ENCODE data around the gene DMBX1. TPM values are rescaled to one million over a fixed set of nuclear protein-coding genes. Genes with fewer than 3 reads are reported as not detected.

The DMBX1 gene
- total and polyA plus RNA-seq, 2 of the 4 experiments (the other 2 are of a cell fraction), result not detected

GRCh38 chr1:46515576-46515975 lies 25.9 kb downstream of the DMBX1 start:
- Histone ChIP-seq H2BK15ac (ENCODE audit: low read depth, low read length) (no peak overlapping the region), H4K20me1 (ENCODE audit: insufficient read depth, low read length) (0 out of 2 replicates have a peak, but pooled peaks cover under 1% of the 10 kb centered on the region), H3K9ac (ENCODE audit: low read depth, low read length) (no peak overlapping the region), H3K4me2 (ENCODE audit: low read depth, low read length) (no peak overlapping the region), H3K27ac (ENCODE audit: insufficient read depth, low read length) (no peak overlapping the region), H2BK20ac (ENCODE audit: low read depth, low read length) (no peak overlapping the region), H3K56ac (ENCODE audit: extremely low read depth, insufficient read depth, low read length) (no peak overlapping the region), H3K14ac (replicated peaks; ENCODE audit: low read depth, low read length) (no peak overlapping the region), H3K23ac (ENCODE audit: low read depth, low read length) (no peak overlapping the region), H4K8ac (ENCODE audit: low read depth in 2 of 2, low read length in 2 of 2) (no peak overlapping the region), H3K4me1 (ENCODE audit: control insufficient read depth, insufficient read depth, low read length) (peaks cover 7% of the 10 kb centered on the region), H4K5ac (ENCODE audit: low read depth, low read length) (no peak overlapping the region), H3K79me1 (ENCODE audit: low read depth in 1 of 2, low read length in 2 of 2) (no peaks in the 10 kb centered on the region), H3K9me3 (ENCODE audit: control insufficient read depth, insufficient read depth, low read length) (no peaks in the 10 kb centered on the region), H2AK5ac (ENCODE audit: low read depth, low read length) (no peak overlapping the region), H3K4me3 (ENCODE audit: insufficient read depth, low read depth, low read length) (no peak overlapping the region), H2AK9ac (replicated peaks; ENCODE audit: low read depth, low read length, poor library complexity) (no peak overlapping the region), H3K9me1 (ENCODE audit: insufficient read depth, low read length) (no peaks in the 10 kb centered on the region), H2AFZ (replicated peaks; ENCODE audit: low read length, poor library complexity) (no peak overlapping the region), H3K18ac (ENCODE audit: low read depth, low read length) (no peak overlapping the region), H3K36me3 (ENCODE audit: control insufficient read depth, insufficient read depth, low read length) (no peaks in the 10 kb centered on the region), H4K91ac (ENCODE audit: insufficient read depth, low read depth, low read length) (no peak overlapping the region), H3K4ac (ENCODE audit: low read depth, low read length) (no peak overlapping the region), H2BK5ac (ENCODE audit: low read depth, low read length, poor library complexity, severe bottlenecking) (no peak overlapping the region), H2BK120ac (ENCODE audit: low read depth, low read length) (no peak overlapping the region), H3K27me3 (ENCODE audit: control insufficient read depth, insufficient read depth, low read length) (peaks cover 60% of the 10 kb centered on the region)
- 84% methylated on average over 6 of the region's 6 CpGs; no CpG with 5 or more reads in 1 of the 2 experiments for WGBS, 2 experiments (ENCODE audit: extremely low coverage in 2 of 2, insufficient read length in 1 of 2)
- in situ Hi-C loops (cut with MboI; ENCODE audit: low sequenced_read_pairs), result no loop called here
- CTCF ChIA-PET, result no interaction called here
- DNase-seq (no peak), ATAC-seq (ENCODE audit: low read depth) (no peak)
- no peak for TF ChIP-seq CHD1 (IDR thresholded peaks at IDR 0.05; ENCODE audit: low read depth, low read length)
- no peak for TF ChIP-seq POLR2A (IDR thresholded peaks at IDR 0.05; ENCODE audit: low read depth, low read length)
- TF ChIP-seq SMC3 (IDR thresholded peaks at IDR 0.05; ENCODE audit: low read depth, low read length), result no peak
- TF ChIP-seq CEBPB (IDR thresholded peaks at IDR 0.05; ENCODE audit: low read depth, low read length), result no peak
- dilution Hi-C loops (cut with HindIII; ENCODE audit: low sequenced_read_pairs, unreplicated experiment), result no loop called here
- POLR2A ChIA-PET (ENCODE audit: unreplicated experiment), result no interaction called here
- BruUV-seq (replicated peaks), result no TSS peak
- intact Hi-C loops (cut with micrococcal nuclease), result no loop called here
